HG03064 (cell line): ENCODE measurements around the gene KIRREL3.

ENCODE experiments used
- ATAC-seq: cut with Tn5 transposase; IDR thresholded peaks from one replicate; pipeline ENCODE4 v1.9.1; 2021; ENCODE audit warnings: low read depth; ENCODE audit not compliant: unreplicated experiment

The KIRREL3 gene

DNA sequence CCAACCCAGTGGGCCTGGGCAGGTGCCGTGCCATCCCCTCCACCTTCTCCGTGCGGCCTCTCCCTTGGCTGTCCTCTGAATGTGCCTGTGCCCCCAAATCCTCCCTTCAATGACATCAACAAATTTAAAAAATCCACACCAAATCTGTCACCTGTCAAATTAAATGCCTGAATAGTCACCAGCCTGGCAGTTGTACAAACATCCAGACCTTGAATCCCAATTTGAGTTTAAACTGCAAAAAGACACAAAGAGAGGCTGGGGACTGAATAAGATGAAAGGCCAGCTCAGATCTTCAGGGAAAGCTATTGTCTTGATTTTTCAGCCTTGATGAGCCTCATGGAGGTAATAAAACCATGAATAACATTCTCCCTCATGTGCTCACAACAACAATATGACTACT, 194.7 kb downstream of the KIRREL3 start:
- ATAC-seq, result no peak

DNA sequence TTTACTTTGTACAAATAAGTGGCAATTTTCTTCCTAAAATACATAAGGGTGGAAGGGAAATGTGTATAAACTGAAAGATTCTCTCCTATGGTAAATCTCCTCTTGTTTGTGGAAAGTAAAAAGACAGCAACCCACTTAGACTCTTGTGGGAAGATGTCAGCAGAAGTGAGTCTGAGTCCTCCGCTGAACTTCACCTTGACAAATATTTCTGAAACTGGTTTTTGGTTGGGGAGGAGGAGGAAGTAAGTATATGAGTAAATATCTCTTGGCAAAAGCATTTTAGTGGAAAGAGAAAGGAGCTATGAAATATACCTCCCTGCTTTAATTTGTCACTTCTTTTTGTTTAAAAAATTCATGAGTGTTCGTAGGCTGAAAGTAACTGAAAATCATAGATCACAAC, 196.2 kb downstream of the KIRREL3 start:
- no peak for ATAC-seq

GRCh38 chr11:126800009-126800408, 200.6 kb downstream of the KIRREL3 start:
- no peak for ATAC-seq

DNA sequence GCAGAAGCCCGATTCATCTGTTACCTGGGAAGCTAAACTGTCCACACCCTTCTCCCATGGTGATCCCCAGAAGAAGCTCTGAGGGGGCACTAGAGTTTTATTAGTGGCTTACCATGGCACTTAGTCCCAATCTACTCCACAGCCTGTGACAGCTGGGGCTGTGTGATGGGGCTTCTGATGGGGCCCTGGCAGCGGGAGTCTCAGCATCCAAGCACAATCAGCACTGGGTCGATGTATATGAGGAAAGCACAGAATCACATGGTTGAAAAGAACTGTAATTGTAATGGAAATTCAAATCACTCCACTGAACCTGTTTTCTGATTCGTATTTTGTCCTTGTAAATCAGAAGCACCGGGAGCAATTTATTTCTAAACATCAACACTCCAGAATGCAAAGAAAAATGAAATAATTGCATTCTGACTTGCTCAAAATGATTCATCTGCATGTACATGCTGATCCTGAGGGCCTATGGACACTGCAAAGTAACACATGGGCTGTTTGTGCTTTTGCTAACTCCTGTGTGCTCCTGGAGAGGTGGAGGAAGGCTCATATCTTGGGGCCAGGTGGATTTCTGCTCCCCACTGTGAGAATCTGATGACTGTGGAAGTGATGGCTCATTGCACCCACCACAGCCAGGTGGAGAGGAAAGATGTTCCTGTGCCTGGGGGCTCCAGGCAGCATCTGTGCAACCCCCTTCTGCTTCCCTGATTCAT, 203.0 kb downstream of the KIRREL3 start:
- no peak for ATAC-seq

- ATAC-seq, result no peak
These were observed 207.0 kb downstream of the KIRREL3 start for GRCh38 chr11:126793596-126793995.

DNA sequence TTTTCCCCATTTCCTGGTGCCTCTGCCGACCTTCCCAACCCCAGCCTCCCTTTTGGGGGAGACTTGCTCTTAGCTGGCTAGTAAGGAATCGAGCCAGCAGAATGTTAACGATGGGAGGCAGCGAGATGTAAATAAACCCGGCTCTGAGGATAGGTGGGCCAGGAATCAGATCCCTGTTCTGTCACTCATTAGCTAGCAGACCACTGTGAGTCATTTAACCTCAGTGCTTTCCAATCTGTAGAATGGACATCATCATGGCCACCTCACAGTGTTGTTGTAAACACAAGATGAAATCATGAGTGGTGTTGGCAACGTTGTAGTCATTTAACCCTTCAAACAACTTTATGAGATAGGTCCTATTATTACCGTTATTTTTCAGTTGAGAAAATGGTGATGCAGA, 208.6 kb downstream of the KIRREL3 start:
- no peak for ATAC-seq

GRCh38 chr11:126791446-126791845, 209.1 kb downstream of the KIRREL3 start:
- no peak for ATAC-seq

GRCh38 chr11:126790550-126791081, 210.0 kb downstream of the KIRREL3 start:
- ATAC-seq, result no peak

- ATAC-seq, result no peak
These were observed 217.8 kb downstream of the KIRREL3 start for GRCh38 chr11:126782810-126783209.

- ATAC-seq, result no peak
These were observed 218.6 kb downstream of the KIRREL3 start for GRCh38 chr11:126781942-126782341.

- no peak for ATAC-seq
These were observed 224.5 kb downstream of the KIRREL3 start for GRCh38 chr11:126776119-126776518.

DNA sequence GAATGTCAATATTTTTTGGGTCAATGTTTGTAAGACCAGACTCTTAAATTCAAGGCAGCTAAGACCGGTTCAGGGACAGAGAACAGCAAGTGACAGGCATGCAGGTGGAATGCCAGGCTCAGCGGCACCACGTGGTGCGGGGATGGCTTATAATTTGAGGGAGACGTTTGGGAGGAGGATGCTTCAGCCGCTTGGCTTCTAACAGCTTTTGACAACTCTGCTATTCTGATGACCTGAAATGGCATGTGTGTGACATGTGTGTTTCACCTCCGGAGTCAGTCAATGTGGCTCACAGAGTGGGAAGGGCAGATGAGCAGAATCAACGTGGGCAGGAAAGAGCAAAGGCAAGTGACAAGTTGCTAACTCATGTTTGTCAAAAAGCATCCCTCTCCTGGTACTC, 228.3 kb downstream of the KIRREL3 start:
- ATAC-seq, result no peak

- ATAC-seq, result no peak
These were observed 231.9 kb downstream of the KIRREL3 start for GRCh38 chr11:126768702-126769101.

DNA sequence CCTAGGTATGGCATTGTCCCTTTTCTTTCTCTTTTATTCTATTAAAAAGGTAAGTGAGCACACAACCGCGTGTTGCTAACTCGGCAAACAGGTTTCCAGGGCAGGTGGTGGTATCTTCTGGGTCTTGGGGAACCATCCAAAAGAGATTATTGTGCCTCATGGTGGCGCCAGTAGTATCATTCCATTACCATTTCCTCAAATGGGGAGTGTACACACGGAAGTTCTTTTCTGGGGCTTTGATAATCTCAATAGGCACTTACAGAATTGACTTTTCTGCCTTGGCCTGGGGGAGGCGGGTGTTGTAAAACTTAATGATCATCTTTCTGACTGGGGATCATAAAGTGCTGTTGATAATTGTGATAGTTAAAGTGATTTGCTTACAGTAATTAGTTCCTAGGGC, 234.1 kb downstream of the KIRREL3 start:
- ATAC-seq, result no peak

- ATAC-seq, result no peak
These were observed 235.4 kb downstream of the KIRREL3 start for GRCh38 chr11:126765196-126765595.

DNA sequence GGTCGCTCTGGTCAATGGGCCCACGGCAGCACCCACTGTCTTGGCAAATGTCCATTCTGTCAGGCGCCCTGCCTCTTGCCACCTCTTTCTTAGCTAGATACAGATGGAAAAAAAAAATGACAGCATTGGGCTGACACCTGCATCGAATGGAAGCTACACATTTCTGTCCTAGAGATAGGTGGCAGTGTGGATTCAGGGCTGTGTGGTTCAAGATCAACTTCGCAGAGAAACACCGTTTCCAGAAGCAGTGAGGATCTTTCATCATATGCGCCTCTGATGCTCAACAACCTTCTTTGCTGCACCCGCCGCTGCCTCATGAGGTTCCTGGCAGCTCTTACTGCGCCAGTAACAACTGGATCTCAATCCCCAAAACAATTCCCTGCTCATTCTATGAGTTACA, 236.3 kb downstream of the KIRREL3 start:
- ATAC-seq, result no peak

DNA sequence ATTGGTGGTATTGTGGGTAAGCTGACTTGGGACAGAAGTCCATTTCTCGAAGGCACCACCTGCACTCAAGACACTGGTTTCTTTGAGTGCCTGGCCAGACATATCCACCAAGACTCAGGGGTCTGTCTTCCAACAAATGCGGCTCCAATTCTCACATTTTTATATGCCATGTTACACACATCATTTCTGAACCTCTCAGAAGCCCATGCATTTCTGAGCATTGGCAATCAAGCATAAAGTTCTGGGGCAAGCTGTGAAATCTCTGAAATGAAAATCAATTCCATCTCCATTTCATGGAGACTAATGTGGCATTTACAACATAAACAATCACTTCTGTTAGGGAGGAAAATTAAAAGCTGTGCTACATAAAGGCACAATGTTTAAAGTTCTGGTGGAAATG, 243.7 kb downstream of the KIRREL3 start:
- no peak for ATAC-seq

DNA sequence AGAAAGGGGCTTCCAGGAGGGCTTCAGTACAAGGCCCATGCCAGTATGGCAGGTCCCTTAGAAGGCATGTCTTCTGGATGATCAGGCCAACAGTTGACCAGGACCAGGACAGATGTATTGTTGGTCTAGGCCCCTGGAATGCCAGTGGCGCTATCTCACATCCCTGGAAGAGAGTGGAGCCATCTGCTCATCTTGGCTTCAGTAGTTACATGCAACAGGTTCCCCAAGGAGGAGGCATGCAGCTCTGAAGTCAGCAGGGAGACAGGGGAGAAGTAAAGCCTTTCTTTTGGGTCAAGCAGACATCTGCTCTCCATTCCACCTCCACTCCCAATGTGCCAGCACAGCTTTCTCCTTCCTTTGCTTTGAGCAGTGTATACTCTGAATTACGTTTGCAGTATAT, 244.1 kb downstream of the KIRREL3 start:
- no peak for ATAC-seq

DNA sequence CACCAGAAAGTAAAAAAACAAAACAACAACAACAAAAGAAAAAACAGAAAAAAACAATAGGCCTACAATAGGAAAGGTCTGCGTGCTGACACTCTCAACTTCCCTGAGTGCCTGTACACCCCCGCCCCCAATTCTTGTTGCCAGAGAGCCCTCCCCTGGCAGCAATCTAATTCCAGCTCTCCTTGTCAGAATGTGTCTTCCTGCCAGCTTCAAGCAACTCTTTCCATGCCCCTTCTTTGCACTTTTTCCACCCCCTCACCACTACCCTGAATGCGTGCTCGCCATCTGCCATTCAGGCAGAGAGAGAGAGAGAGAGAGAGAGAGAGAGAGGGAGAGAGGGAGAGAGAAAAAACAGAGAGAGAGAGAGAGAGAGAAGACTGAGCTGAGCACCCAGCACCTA, 245.0 kb downstream of the KIRREL3 start:
- no peak for ATAC-seq

- ATAC-seq, result no peak
These were observed 245.8 kb downstream of the KIRREL3 start for GRCh38 chr11:126754591-126755426.

GRCh38 chr11:126753990-126754389, 246.6 kb downstream of the KIRREL3 start:
- no peak for ATAC-seq

DNA sequence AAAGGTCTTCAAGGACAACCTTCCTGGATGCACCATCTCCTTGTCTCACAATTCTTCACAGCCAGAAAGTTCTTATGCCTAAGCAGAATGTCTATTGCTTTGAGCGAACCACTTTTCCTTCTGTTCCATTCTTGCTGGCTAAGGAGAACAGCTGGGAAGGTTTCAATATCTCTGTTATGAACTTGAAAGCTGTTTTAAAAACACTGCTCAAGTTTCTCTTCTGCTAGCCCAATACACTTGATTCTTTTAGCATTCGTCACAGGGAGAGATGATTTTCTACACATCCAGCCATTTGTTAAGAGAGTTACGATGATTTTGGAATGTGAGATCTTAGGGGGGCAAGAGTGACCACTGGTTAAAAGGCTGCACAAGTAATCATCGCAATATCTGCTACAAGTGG, 249.3 kb downstream of the KIRREL3 start:
- ATAC-seq, result no peak
